Measurements from ENCODE around the gene GPR21. TPM values are rescaled to one million over a fixed set of nuclear protein-coding genes. Genes with fewer than 3 reads are reported as not detected.
A peak's percentile ranks its signal among the peaks of the same experiment; 100 is the strongest.

The GPR21 gene
- not detected for total RNA-seq
- long read RNA-seq: 0 reads

- intact Hi-C loops (cut with DNase I): no loop called here
- peak; percentile 10 for ATAC-seq (ENCODE audit: poor library complexity)
Observed at GRCh38 chr9:123033352-123033751, at the start of gene GPR21. TSS of gene GPR21 (plus strand) at chr9:123033667. CDS start at chr9:123034567, 900 bp downstream.

GRCh38 chr9:122986010-122986409 is 47.5 kb upstream of the GPR21 start:
- ATAC-seq (ENCODE audit: poor library complexity): no peak
- intact Hi-C loops (cut with DNase I): no loop called here
- no peak for DNase-seq

More at GRCh38 chr9:123033352-123033751, at the start of gene GPR21:
- DNase-seq: no peak

GRCh38 chr9:122988141-122988540 is 45.3 kb upstream of the GPR21 start:
- intact Hi-C loops (cut with DNase I): no loop called here

GRCh38 chr9:122988920-122989621 is 44.4 kb upstream of the GPR21 start:
- no peak for ATAC-seq (ENCODE audit: poor library complexity)
- DNase-seq: no peak
- intact Hi-C loops (cut with DNase I): no loop called here

More at GRCh38 chr9:122988141-122988540, 45.3 kb upstream of the GPR21 start:
- DNase-seq (no peak), ATAC-seq (ENCODE audit: poor library complexity) (no peak)

- DNase-seq (no peak), ATAC-seq (ENCODE audit: poor library complexity) (peak; percentile 39)
Observed at GRCh38 chr9:122991370-122991830, 42.1 kb upstream of the GPR21 start.

GRCh38 chr9:122996586-122996985 is 36.9 kb upstream of the GPR21 start:
- ATAC-seq (ENCODE audit: poor library complexity) (no peak), DNase-seq (no peak)
- intact Hi-C loops (cut with DNase I): no loop called here

More at GRCh38 chr9:122991370-122991830, 42.1 kb upstream of the GPR21 start:
- intact Hi-C loops (cut with DNase I): no loop called here

- DNase-seq: no peak
Observed at GRCh38 chr9:122998448-122998847, 35.0 kb upstream of the GPR21 start.

GRCh38 chr9:123000371-123001068 is 32.9 kb upstream of the GPR21 start:
- no peak for DNase-seq
- no peak for ATAC-seq (ENCODE audit: poor library complexity)

More at GRCh38 chr9:122998448-122998847, 35.0 kb upstream of the GPR21 start:
- ATAC-seq (ENCODE audit: poor library complexity): no peak
- intact Hi-C loops (cut with DNase I): no loop called here

GRCh38 chr9:123002754-123003153 is 30.7 kb upstream of the GPR21 start:
- DNase-seq (no peak), ATAC-seq (ENCODE audit: poor library complexity) (no peak)
- intact Hi-C loops (cut with DNase I): no loop called here

More at GRCh38 chr9:123000371-123001068, 32.9 kb upstream of the GPR21 start:
- intact Hi-C loops (cut with DNase I): no loop called here

GRCh38 chr9:123003466-123003865 is 30.0 kb upstream of the GPR21 start:
- intact Hi-C loops (cut with DNase I): no loop called here
- no peak for DNase-seq
- no peak for ATAC-seq (ENCODE audit: poor library complexity)

- intact Hi-C loops (cut with DNase I): no loop called here
- ATAC-seq (ENCODE audit: poor library complexity) (no peak), DNase-seq (no peak)
Observed at GRCh38 chr9:123005964-123006363, 27.5 kb upstream of the GPR21 start.

GRCh38 chr9:123007269-123007668 is 26.2 kb upstream of the GPR21 start:
- no peak for DNase-seq
- ATAC-seq (ENCODE audit: poor library complexity): no peak
- intact Hi-C loops (cut with DNase I): no loop called here

GRCh38 chr9:123008909-123009308 is 24.6 kb upstream of the GPR21 start:
- intact Hi-C loops (cut with DNase I): no loop called here

GRCh38 chr9:123011380-123011779 is 22.1 kb upstream of the GPR21 start:
- ATAC-seq (ENCODE audit: poor library complexity): no peak
- DNase-seq: no peak
- intact Hi-C loops (cut with DNase I): no loop called here

More at GRCh38 chr9:123008909-123009308, 24.6 kb upstream of the GPR21 start:
- DNase-seq (no peak), ATAC-seq (ENCODE audit: poor library complexity) (no peak)

- intact Hi-C loops (cut with DNase I): no loop called here
- ATAC-seq (ENCODE audit: poor library complexity) (no peak), DNase-seq (no peak)
Observed at GRCh38 chr9:123011878-123012528, 21.5 kb upstream of the GPR21 start.

- intact Hi-C loops (cut with DNase I): no loop called here
- DNase-seq (no peak), ATAC-seq (ENCODE audit: poor library complexity) (no peak)
Observed at GRCh38 chr9:123016631-123017030, 16.8 kb upstream of the GPR21 start.

GRCh38 chr9:123020796-123021195 is 12.7 kb upstream of the GPR21 start:
- intact Hi-C loops (cut with DNase I): no loop called here
- ATAC-seq (ENCODE audit: poor library complexity): no peak
- no peak for DNase-seq

GRCh38 chr9:123026425-123026824 is 7.0 kb upstream of the GPR21 start:
- DNase-seq (no peak), ATAC-seq (ENCODE audit: poor library complexity) (no peak)
- intact Hi-C loops (cut with DNase I): no loop called here

GRCh38 chr9:123027517-123027916 is 6.0 kb upstream of the GPR21 start:
- DNase-seq: no peak
- no peak for ATAC-seq (ENCODE audit: poor library complexity)
- intact Hi-C loops (cut with DNase I): no loop called here
